Activated CD4-positive, alpha-beta T cell treated with anti-CD3 and anti-CD28 coated beads, Interleukin-2, amount 10 ng/mL, durations not matched to agents 24 days and 14 days (primary cell): ENCODE results near the gene TKFC. TPM values are rescaled to one million over a fixed set of nuclear protein-coding genes. Genes with fewer than 3 reads are reported as not detected.

Experiments
- DNase-seq: peaks from one replicate; pipeline ENCODE4 v3.0.0; 2022
- H3K27ac Mint-ChIP-seq: one replicate; pipeline ENCODE4 v1.8.0; 2022; ENCODE audit warnings: mild to moderate bottlenecking, mixed read lengths
- H3K27me3 Mint-ChIP-seq: one replicate; pipeline ENCODE4 v1.8.0; 2022; ENCODE audit warnings: mixed read lengths
- H3K36me3 Mint-ChIP-seq: one replicate; pipeline ENCODE4 v1.8.0; 2022; ENCODE audit warnings: low read depth, mild to moderate bottlenecking, mixed read lengths
- H3K4me1 Mint-ChIP-seq: one replicate; pipeline ENCODE4 v1.8.0; 2021; ENCODE audit warnings: mixed read lengths
- H3K4me3 Mint-ChIP-seq: one replicate; pipeline ENCODE4 v1.8.0; 2022; ENCODE audit warnings: mild to moderate bottlenecking, moderate library complexity, mixed read lengths
- H3K9me3 Mint-ChIP-seq: one replicate; pipeline ENCODE4 v1.8.0; 2021; ENCODE audit warnings: mixed read lengths
- intact Hi-C: fragments of 100-400 bp; cut with micrococcal nuclease; formaldehyde crosslinking; loops from one replicate; pipeline ENCODE4 v1.15.1; 2023
- total RNA-seq: library from RNA; stranded (reverse); gene quantifications from 2 replicates; pipeline ENCODE4 v1.2.3, GENCODE V29; 2022

The TKFC gene
- total RNA-seq, 1 donor from 2014 or later: 81.7 TPM

DNA sequence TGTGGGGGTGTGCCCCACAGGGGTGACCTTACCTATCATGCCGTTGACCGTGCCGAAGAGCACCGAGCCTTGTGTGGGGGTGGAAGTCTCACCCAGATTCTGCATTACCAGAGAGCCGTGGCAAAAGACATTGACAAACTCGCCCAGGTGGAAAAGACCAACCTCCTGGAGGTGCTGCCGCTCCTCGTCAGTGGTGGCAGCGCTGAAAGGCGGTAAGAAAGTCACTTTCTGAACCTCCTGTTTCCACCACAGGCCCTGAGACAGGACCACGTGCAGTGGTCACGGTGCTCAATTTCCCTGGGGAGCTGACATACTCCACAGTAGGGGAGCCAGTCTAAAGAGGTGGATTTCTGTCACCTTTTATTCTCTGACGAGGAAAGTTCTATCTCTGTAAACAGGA is 30.5 kb upstream of the TKFC start:
- H3K36me3 Mint-ChIP-seq: peaks cover 60% of the 10 kb centered on the region
- DNase-seq: no peak
- peaks cover 18% of the 10 kb centered on the region for H3K4me1 Mint-ChIP-seq
- no peak overlapping the region for H3K4me3 Mint-ChIP-seq
- intact Hi-C loops: no loop called here
- H3K27ac Mint-ChIP-seq: no peak overlapping the region
- H3K27me3 Mint-ChIP-seq: no peaks in the 10 kb centered on the region
- no peaks in the 10 kb centered on the region for H3K9me3 Mint-ChIP-seq

DNA sequence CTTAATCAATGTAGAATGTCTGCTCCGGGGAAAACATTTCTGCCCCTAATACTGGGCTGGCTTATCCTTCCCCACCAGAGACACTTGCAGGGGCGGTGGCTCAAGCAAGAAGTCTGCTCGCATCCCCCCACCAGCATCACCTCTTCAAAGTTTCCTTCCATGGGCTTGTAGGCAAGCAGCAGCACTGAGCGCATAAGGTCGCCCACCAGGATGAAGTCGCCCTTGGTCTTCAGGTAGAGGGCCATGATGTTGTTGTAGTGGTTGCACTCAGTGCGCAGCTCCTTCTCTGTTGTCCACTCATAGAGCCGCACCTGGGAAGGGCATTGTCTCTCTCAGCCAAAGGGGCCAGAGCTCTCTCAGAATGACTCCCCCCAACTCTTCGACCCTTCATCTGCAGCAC is 29.3 kb upstream of the TKFC start:
- no peak for DNase-seq
- Mint-ChIP-seq H3K9me3 (no peaks in the 10 kb centered on the region), H3K36me3 (peaks cover 52% of the 10 kb centered on the region), H3K4me1 (peaks cover 9% of the 10 kb centered on the region), H3K27me3 (no peaks in the 10 kb centered on the region), H3K4me3 (no peak overlapping the region), H3K27ac (no peak overlapping the region)
- intact Hi-C loops: no loop called here

DNA sequence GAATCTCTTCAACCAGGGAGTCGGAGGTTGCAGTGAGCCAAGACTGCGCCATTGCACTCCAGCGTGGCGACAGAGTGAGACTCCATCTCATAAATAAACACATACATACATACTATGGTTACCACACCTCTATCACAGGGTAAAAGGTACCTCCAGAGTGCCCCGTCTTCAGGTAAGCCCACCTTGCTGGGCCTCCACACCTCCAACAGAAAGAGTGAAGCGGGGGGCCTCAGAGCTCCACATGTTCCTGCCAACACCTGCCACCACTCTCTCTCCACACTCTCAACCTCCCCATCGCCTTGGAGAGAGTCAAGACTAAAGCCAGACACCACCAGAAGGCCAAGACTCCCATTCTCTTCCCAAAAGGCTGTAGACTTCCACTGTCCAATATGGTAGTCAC is 27.6 kb upstream of the TKFC start:
- Mint-ChIP-seq H3K4me3 (no peak overlapping the region), H3K36me3 (peaks cover 46% of the 10 kb centered on the region), H3K4me1 (peaks cover 2% of the 10 kb centered on the region), H3K9me3 (no peaks in the 10 kb centered on the region), H3K27me3 (no peaks in the 10 kb centered on the region), H3K27ac (no peak overlapping the region)
- DNase-seq: no peak
- intact Hi-C loops: no loop called here

DNA sequence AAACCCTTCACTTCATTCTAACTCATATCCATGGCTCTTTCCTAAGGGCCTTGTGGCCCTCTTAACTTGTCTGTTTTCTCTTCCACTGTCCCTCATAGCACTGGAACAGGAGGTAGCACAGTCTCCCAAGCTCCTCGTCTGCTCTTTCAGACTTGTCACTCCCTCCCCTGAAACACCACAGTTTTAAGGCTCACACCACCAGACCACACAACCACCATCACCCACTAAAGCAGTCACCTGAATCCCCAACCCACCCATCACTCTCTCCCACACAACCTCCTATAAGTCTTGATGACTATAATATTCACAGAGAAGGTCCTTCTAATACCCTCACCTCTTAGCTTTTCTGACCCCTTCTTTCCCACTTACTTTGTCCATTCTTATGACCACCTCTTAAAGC is 26.8 kb upstream of the TKFC start:
- H3K4me3 Mint-ChIP-seq: no peak overlapping the region
- DNase-seq: no peak
- no peaks in the 10 kb centered on the region for H3K27me3 Mint-ChIP-seq
- intact Hi-C loops: no loop called here
- peaks cover 47% of the 10 kb centered on the region for H3K36me3 Mint-ChIP-seq
- H3K9me3 Mint-ChIP-seq: no peaks in the 10 kb centered on the region
- no peak overlapping the region for H3K27ac Mint-ChIP-seq
- no peaks in the 10 kb centered on the region for H3K4me1 Mint-ChIP-seq

DNA sequence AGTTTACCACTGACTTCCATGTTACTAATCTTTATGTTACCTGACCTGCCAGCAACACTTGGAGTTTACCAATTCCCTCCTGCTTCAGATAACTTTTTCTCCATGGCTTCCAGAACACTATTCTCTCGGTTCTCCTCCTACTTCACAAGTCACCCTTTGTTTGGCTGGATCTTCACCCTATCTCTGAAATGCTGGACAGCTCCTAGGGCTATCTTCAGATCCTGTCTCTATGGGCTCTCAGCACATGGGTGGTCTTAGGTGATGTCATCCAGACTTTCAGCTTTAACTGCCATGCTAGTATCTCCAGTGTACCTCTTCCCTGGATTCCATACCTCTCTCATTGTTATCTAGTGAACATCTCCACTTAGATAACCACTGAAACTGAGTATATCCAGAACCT is 25.7 kb upstream of the TKFC start:
- no peak overlapping the region for H3K4me3 Mint-ChIP-seq
- H3K27ac Mint-ChIP-seq: no peak overlapping the region
- no peaks in the 10 kb centered on the region for H3K4me1 Mint-ChIP-seq
- H3K27me3 Mint-ChIP-seq: no peaks in the 10 kb centered on the region
- peaks cover 45% of the 10 kb centered on the region for H3K36me3 Mint-ChIP-seq
- intact Hi-C loops: no loop called here
- DNase-seq: no peak
- no peaks in the 10 kb centered on the region for H3K9me3 Mint-ChIP-seq

DNA sequence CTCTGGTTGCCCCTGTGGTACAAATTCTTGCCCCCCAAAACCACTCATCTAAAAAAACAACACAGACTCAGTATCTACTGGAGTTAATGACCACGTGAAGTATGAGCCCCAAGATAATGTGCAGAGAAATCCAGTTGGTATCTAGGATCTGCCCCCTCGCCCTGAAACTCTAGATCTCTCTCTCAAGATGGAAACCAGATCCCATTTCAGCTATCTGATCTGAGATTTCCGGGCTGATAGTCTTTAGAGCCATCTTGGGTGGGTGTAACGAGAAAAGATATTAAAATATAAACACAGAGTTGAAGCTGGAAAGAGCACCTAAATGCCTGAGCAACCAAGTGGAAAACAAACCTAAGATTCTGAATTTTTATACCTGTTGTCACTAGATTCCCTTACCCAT is 23.9 kb upstream of the TKFC start:
- H3K4me3 Mint-ChIP-seq: no peak overlapping the region
- no peak for DNase-seq
- intact Hi-C loops: no loop called here
- H3K4me1 Mint-ChIP-seq: no peaks in the 10 kb centered on the region
- H3K36me3 Mint-ChIP-seq: peaks cover 40% of the 10 kb centered on the region
- H3K27ac Mint-ChIP-seq: no peak overlapping the region
- H3K9me3 Mint-ChIP-seq: no peaks in the 10 kb centered on the region
- H3K27me3 Mint-ChIP-seq: no peaks in the 10 kb centered on the region

DNA sequence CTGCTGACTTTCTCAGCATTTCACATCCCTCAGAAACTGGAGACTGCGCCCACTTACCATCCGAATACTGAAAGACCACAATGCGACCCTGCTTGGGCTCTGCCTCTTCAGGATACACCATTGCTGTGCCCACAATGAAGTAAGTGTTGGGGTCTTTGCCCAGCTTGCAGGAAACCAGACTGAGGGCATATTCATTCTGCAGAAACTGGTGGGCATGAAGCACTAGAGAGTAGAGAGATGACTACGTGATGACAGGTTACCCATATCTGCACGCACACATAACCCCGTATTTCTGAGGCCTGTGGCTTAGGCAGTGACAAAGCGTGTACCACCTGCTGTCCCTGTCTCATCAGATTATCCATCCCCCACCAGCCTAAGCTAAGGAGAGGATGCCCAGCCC is 23.3 kb upstream of the TKFC start:
- H3K27me3 Mint-ChIP-seq: no peaks in the 10 kb centered on the region
- H3K4me3 Mint-ChIP-seq: no peak overlapping the region
- no peak for DNase-seq
- H3K9me3 Mint-ChIP-seq: no peaks in the 10 kb centered on the region
- no peaks in the 10 kb centered on the region for H3K4me1 Mint-ChIP-seq
- H3K27ac Mint-ChIP-seq: no peak overlapping the region
- intact Hi-C loops: no loop called here
- H3K36me3 Mint-ChIP-seq: peaks cover 39% of the 10 kb centered on the region

DNA sequence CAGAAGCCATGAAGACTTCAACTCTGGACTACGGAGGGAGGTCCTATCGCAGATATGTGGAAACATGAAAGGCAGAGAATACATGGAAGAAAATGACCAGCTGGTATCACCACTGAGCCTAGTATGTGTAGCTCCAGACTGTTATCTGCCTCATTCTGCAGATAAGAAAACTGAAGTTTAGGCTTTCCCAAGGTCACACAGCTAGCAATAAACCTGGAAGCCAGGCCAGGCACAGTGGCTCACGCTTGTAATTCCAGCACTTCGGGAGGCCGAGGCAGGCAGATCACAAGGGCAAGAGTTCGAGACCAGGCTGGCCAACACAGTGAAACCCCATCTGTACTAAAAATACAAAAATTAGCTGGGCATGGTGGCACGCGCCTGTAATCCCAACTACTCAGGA is 22.3 kb upstream of the TKFC start:
- Mint-ChIP-seq H3K27me3 (no peaks in the 10 kb centered on the region), H3K27ac (no peak overlapping the region), H3K4me3 (no peak overlapping the region), H3K4me1 (no peaks in the 10 kb centered on the region), H3K9me3 (no peaks in the 10 kb centered on the region), H3K36me3 (peaks cover 36% of the 10 kb centered on the region)
- no peak for DNase-seq
- intact Hi-C loops: no loop called here

DNA sequence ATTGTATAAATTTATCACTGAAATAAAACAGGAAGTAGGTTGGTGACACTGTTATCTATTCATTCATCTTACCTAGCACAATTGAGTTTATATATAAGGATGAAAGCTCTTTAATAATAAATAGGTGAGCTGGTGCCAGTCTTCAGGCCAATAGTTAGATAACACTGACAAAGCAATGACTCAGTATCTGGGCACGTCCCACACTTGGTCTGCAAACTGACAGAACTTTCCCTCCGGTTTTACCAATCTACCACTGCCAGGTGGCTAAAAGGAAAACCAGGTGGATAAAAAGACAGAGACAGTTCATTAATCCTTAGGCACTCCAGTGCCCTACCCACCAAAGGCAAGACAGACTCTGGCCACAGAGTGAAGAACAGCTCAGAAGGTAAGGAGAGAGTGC is 17.8 kb upstream of the TKFC start:
- Mint-ChIP-seq H3K4me1 (no peaks in the 10 kb centered on the region), H3K27ac (no peak overlapping the region), H3K36me3 (peaks cover 55% of the 10 kb centered on the region), H3K9me3 (no peaks in the 10 kb centered on the region), H3K4me3 (no peak overlapping the region), H3K27me3 (no peaks in the 10 kb centered on the region)
- intact Hi-C loops: no loop called here
- DNase-seq: no peak

DNA sequence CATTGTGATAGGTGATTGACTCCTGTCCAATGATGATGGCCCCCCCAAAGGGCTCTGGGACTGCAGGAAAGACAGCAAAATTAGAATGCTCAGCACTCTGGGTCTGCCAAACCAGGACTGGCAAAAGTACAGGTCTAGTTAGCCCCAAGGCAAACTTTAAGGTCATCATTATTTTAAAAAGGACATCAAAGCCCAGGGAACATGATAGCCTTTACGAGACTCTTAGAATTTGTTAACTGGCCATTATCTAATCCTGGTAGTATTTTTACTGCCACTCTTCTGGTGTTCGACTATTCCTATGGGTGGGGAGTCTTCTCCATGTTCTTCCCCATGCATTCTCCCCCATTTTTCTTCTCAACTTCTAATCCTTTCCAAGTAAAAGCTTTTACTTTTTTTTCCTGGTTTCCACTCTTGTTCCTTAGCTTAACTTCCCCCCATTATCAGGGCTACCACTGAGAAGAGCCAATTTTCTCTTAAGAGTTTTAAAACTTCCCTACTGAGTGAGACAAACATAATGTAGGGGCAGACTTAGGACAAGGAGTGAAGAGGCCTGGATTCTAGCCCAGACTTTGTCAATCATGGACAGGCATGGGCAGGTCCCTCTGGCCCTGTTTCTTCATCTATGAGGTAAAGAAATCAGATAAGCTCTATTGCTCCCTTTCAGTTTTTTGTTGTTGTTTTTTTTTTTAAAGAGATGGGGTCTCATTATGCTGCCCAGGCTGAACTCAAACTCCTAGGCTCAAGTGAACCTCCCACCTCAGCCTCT is 7.2 kb upstream of the TKFC start:
- peaks cover 72% of the 10 kb centered on the region for H3K36me3 Mint-ChIP-seq
- H3K4me3 Mint-ChIP-seq: no peak overlapping the region
- no peak overlapping the region for H3K27ac Mint-ChIP-seq

DNA sequence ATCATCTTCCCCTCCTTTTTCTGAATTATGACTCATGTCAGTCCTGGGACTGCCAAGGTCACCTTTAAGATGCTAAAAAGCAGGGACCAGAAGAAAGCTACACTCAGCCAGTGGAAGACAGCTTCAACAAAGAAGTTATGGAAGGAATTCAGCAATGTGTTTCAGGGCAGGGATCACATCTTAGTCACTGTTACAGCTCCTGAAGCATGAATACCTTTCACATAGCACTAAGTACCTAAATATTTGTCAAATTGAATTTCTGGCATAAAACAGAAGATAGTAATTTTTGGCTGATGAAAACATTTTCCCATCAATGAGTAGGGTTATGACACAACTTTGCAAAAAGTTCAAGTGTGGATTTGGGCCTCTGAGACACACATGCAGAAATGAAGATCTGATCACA is 5.4 kb upstream of the TKFC start:
- H3K9me3 Mint-ChIP-seq: no peaks in the 10 kb centered on the region
- no peak overlapping the region for H3K4me3 Mint-ChIP-seq
- peaks cover 37% of the 10 kb centered on the region for H3K4me1 Mint-ChIP-seq
- no peaks in the 10 kb centered on the region for H3K27me3 Mint-ChIP-seq
- intact Hi-C loops: no loop called here
- no peak for DNase-seq
- peak overlapping the region; percentile 55 for H3K27ac Mint-ChIP-seq
- peaks cover 76% of the 10 kb centered on the region for H3K36me3 Mint-ChIP-seq

More for the DNA sequence above, 7.2 kb upstream of the TKFC start:
- intact Hi-C loops: no loop called here
- H3K4me1 Mint-ChIP-seq: peaks cover 23% of the 10 kb centered on the region
- H3K9me3 Mint-ChIP-seq: no peaks in the 10 kb centered on the region
- no peak for DNase-seq
- H3K27me3 Mint-ChIP-seq: no peaks in the 10 kb centered on the region

DNA sequence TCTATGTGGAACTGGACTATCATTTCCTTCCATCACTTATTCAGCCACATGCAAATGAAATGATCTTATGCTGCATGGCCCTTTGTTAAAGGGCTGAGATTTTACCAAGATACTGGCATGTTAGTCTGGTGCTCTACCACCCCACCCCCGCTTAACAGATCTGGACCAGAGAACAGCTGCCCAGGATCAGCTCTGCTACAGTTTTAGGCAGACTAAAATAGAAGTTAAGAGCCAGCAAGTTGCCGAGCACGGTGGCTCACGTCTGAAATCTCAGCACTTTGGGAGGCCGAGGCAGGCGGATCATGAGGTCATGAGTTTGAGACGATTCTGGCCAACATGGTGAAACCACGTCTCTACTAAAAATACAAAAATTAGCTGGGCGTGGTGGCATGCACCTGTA is 4.7 kb upstream of the TKFC start:
- H3K4me1 Mint-ChIP-seq: peaks cover 39% of the 10 kb centered on the region
- no peak for DNase-seq
- H3K27ac Mint-ChIP-seq: peak overlapping the region; percentile 24
- no peak overlapping the region for H3K4me3 Mint-ChIP-seq
- H3K27me3 Mint-ChIP-seq: no peaks in the 10 kb centered on the region
- H3K36me3 Mint-ChIP-seq: peaks cover 73% of the 10 kb centered on the region
- no peaks in the 10 kb centered on the region for H3K9me3 Mint-ChIP-seq
- intact Hi-C loops: no loop called here

DNA sequence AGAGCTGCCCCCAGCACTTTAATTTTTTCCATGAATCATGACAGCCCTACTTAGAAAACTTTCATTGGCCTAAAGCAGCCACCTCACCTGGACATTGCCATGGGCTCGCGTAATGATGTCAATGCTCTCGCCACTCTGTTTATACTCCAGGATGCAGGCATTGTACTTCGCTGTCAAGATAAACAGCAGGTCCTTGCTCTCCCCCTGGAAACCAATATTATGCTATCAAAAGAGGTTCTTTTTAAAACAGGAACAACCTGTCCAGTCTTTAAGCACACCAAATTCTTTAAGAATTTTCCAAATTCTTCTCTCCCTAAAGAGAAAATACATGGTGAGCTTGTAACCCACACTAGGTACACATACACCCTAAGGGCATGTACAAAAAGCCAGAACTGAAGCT is 3.2 kb upstream of the TKFC start:
- Mint-ChIP-seq H3K27me3 (no peaks in the 10 kb centered on the region), H3K9me3 (no peaks in the 10 kb centered on the region), H3K27ac (no peak overlapping the region), H3K4me1 (peaks cover 49% of the 10 kb centered on the region), H3K4me3 (no peak overlapping the region), H3K36me3 (peaks cover 64% of the 10 kb centered on the region)
- intact Hi-C loops: loop anchor here (5.0 kb wide), 1 partner anchor 488 kb away; the partner anchor contains the start of gene CCDC86
- no peak for DNase-seq

DNA sequence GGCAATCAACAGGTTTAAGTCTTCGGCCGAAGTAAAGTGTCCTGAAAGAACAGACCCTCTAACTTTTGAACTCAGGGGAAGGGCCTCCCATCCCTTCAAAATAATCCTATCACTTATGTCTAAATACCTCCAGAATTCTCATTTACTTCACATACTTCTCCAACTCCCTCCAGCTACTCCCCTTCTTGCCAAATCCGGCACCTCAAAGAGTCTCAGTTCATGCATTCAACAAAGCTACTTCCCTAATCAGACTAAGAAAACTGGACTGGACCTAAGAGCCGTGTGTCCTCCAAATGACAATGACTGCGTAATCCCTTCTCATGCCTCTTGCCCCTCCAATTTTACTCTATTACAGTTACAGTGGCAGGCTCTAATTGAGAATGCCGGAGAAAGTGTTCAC is 1.4 kb upstream of the TKFC start:
- H3K36me3 Mint-ChIP-seq: peaks cover 49% of the 10 kb centered on the region
- peak overlapping the region; percentile 98 for H3K27ac Mint-ChIP-seq
- intact Hi-C loops: loop anchor here (5.0 kb wide), 1 partner anchor 489 kb away; the partner anchor contains the start of gene CCDC86
- no peak for DNase-seq
- H3K9me3 Mint-ChIP-seq: no peaks in the 10 kb centered on the region
- H3K4me1 Mint-ChIP-seq: peaks cover 56% of the 10 kb centered on the region
- peak overlapping the region; percentile 97 for H3K4me3 Mint-ChIP-seq
- no peaks in the 10 kb centered on the region for H3K27me3 Mint-ChIP-seq

DNA sequence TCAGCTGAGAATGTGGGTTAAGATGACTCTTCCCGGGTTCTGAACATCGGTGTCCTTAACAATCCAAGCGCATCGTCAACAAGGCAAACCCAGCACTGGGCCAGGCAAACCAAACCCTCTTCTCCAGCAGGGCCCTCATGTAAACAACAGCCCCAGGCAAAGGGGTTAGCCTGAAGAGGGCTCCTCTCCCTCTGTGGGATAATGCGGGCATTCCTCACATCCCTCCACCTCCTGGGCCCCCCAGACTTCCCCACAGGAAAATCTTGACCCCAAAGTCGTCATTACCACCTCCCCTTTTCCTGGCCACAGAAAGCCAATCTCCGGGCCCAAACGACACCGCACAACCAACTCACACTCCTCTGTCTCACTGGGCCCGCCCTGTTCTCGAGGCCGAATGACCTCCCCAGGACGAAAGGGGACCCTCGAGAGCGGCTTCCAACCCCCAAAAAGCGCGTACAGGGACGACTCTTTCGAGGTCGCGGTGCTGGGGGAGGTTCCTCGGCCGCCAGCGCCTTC is 689 bp upstream of the TKFC start:
- peaks cover 49% of the 10 kb centered on the region for H3K36me3 Mint-ChIP-seq
- no peaks in the 10 kb centered on the region for H3K9me3 Mint-ChIP-seq
- peak overlapping the region; percentile 97 for H3K4me3 Mint-ChIP-seq
- intact Hi-C loops: loop anchor here (5.0 kb wide), 1 partner anchor 490 kb away; the partner anchor contains the start of gene CCDC86
- H3K27ac Mint-ChIP-seq: peak overlapping the region; percentile 98
- H3K4me1 Mint-ChIP-seq: peaks cover 60% of the 10 kb centered on the region
- H3K27me3 Mint-ChIP-seq: no peaks in the 10 kb centered on the region
- DNase-seq: peak; percentile 69
